HG02943 (cell line): ENCODE data around the gene MCM3AP.

Experiments
- ATAC-seq: cut with Tn5 transposase; IDR thresholded peaks from one replicate; pipeline ENCODE4 v1.9.1; 2021; ENCODE audit warnings: mild to moderate bottlenecking, low read depth, moderate library complexity; ENCODE audit not compliant: unreplicated experiment

The MCM3AP gene

GRCh38 chr21:46189959-46190490, 95.4 kb downstream of the MCM3AP start:
- no peak for ATAC-seq

GRCh38 chr21:46189213-46189958, 96.0 kb downstream of the MCM3AP start:
- ATAC-seq: no peak

GRCh38 chr21:46188226-46189212, 96.9 kb downstream of the MCM3AP start:
- no peak for ATAC-seq

- ATAC-seq: no peak
These were observed 97.6 kb downstream of the MCM3AP start for GRCh38 chr21:46187814-46188213.

- no peak for ATAC-seq
These were observed 98.2 kb downstream of the MCM3AP start for GRCh38 chr21:46187261-46187660.

- ATAC-seq: no peak
These were observed 99.7 kb downstream of the MCM3AP start for GRCh38 chr21:46185716-46186115.
